Neuronal stem cell (in vitro differentiated cells): ENCODE data around the gene LHFPL2.
"Not testable (repeated sequence)": the region's sequence is repeated elsewhere in the genome, so short reads cannot be mapped to it uniquely, and the experiment has no call there.

Experiments
- DNase-seq: peaks from one replicate; pipeline ENCODE4 v3.0.0-alpha.2; 2013; ENCODE audit warnings: low spot score
- H2AFZ ChIP-seq: one replicate; pipeline ENCODE4 v1.6.1; 2013; ENCODE audit warnings: mild to moderate bottlenecking, low read length, inconsistent platforms
- H2AK5ac ChIP-seq: 2 replicates; pipeline ENCODE4 v1.6.1; 2013; ENCODE audit warnings: low read depth, mild to moderate bottlenecking, inconsistent platforms, low read length, moderate library complexity, mixed read lengths
- H2BK120ac ChIP-seq: 2 replicates; pipeline ENCODE4 v1.6.1; 2013; ENCODE audit warnings: low read depth, mild to moderate bottlenecking, inconsistent platforms, low read length, moderate library complexity, mixed read lengths
- H2BK12ac ChIP-seq: one replicate; pipeline ENCODE4 v1.6.1; 2013; ENCODE audit warnings: low read length, inconsistent platforms
- H2BK15ac ChIP-seq: 2 replicates; pipeline ENCODE4 v1.6.1; 2013; ENCODE audit warnings: mild to moderate bottlenecking, low read length, inconsistent platforms, mixed read lengths
- H2BK5ac ChIP-seq: one replicate; pipeline ENCODE4 v1.6.1; 2013; ENCODE audit warnings: inconsistent platforms, mild to moderate bottlenecking, low read length, moderate library complexity
- H3K14ac ChIP-seq: one replicate; pipeline ENCODE4 v1.6.1; 2013; ENCODE audit warnings: low read length, inconsistent platforms
- H3K18ac ChIP-seq: 2 replicates; pipeline ENCODE4 v1.6.1; 2013; ENCODE audit warnings: low read length, inconsistent platforms
- H3K23ac ChIP-seq: 2 replicates; pipeline ENCODE4 v1.6.1; 2013; ENCODE audit warnings: low read depth, mild to moderate bottlenecking, mixed read lengths, low read length, inconsistent platforms; ENCODE audit not compliant: poor library complexity
- H3K27ac ChIP-seq: replicated peaks from 3 replicates; pipeline ENCODE4 v1.5.1; 2013; ENCODE audit warnings: low read length, inconsistent platforms
- H3K27me3 ChIP-seq, 3 experiments: 2 replicates each; pipeline ENCODE4 v1.6.1; 2013; ENCODE audit warnings: low read length in 3 of 3, mild to moderate bottlenecking in 2 of 3, inconsistent platforms in 1 of 3, low read depth in 1 of 3, mixed read lengths in 1 of 3, moderate library complexity in 1 of 3; ENCODE audit not compliant: control insufficient read depth in 3 of 3, insufficient read depth in 3 of 3
- H3K36me3 ChIP-seq, 2 donors: replicated peaks in 1 of 2; 2 replicates each; pipeline ENCODE4 v1.6.1; 2013; ENCODE audit warnings: low read length in 2 of 2; ENCODE audit not compliant: control insufficient read depth in 2 of 2, insufficient read depth in 2 of 2
- H3K4ac ChIP-seq: 2 replicates; pipeline ENCODE4 v1.6.1; 2013; ENCODE audit warnings: inconsistent platforms, mild to moderate bottlenecking, low read length, moderate library complexity
- H3K4me1 ChIP-seq, 2 donors: 1 replicate in 1 of 2; 2 replicates in 1 of 2; pipeline ENCODE4 v1.6.1; 2013; ENCODE audit warnings: low read length in 2 of 2, low read depth in 1 of 2; ENCODE audit not compliant: control insufficient read depth in 2 of 2, insufficient read depth in 1 of 2
- H3K4me2 ChIP-seq: one replicate; pipeline ENCODE4 v1.6.1; 2013; ENCODE audit warnings: mild to moderate bottlenecking, low read length, inconsistent platforms; ENCODE audit not compliant: insufficient read depth, poor library complexity, severe bottlenecking
- H3K4me3 ChIP-seq, 2 donors: 2 replicates each; pipeline ENCODE4 v1.5.1; 2013; ENCODE audit warnings: low read length in 2 of 2, mild to moderate bottlenecking in 2 of 2, inconsistent platforms in 1 of 2, moderate library complexity in 1 of 2
- H3K79me1 ChIP-seq: one replicate; pipeline ENCODE4 v1.6.1; 2013; ENCODE audit warnings: low read depth, mild to moderate bottlenecking, inconsistent platforms, low read length, moderate library complexity
- H3K9ac ChIP-seq: one replicate; pipeline ENCODE4 v1.6.1; 2013; ENCODE audit warnings: mild to moderate bottlenecking, low read depth, low read length, inconsistent platforms; ENCODE audit not compliant: poor library complexity
- H3K9me3 ChIP-seq, 2 donors: replicated peaks in 1 of 2; 2 replicates each; pipeline versions ENCODE3 to v1.6.1; 2013; ENCODE audit warnings: low read length in 2 of 2, mild to moderate bottlenecking in 2 of 2, inconsistent platforms in 1 of 2, low read depth in 1 of 2, mixed read lengths in 1 of 2, moderate library complexity in 1 of 2; ENCODE audit not compliant: control insufficient read depth in 2 of 2, insufficient read depth in 1 of 2
- H4K8ac ChIP-seq: one replicate; pipeline ENCODE4 v1.6.1; 2013; ENCODE audit warnings: low read depth, mild to moderate bottlenecking, inconsistent platforms, low read length, moderate library complexity
- H4K91ac ChIP-seq: one replicate; pipeline ENCODE4 v1.6.1; 2013; ENCODE audit warnings: low read length, low read depth, mild to moderate bottlenecking, inconsistent platforms; ENCODE audit not compliant: poor library complexity
- WGBS, 2 donors: extraction: QIAGEN DNeasy Blood & Tissue Kit; methylation state at CpG; one replicate each; pipeline ENCODE4 v1.1.7; 2013; ENCODE audit warnings: missing lambda C conversion rate in 2 of 2, mixed read lengths in 1 of 2; ENCODE audit not compliant: insufficient read length in 2 of 2, insufficient replicate concordance in 1 of 2; ENCODE audit errors: extremely low coverage in 2 of 2; 5-methylcytosine and 5-hydroxymethylcytosine counted together

Gene LHFPL2

DNA sequence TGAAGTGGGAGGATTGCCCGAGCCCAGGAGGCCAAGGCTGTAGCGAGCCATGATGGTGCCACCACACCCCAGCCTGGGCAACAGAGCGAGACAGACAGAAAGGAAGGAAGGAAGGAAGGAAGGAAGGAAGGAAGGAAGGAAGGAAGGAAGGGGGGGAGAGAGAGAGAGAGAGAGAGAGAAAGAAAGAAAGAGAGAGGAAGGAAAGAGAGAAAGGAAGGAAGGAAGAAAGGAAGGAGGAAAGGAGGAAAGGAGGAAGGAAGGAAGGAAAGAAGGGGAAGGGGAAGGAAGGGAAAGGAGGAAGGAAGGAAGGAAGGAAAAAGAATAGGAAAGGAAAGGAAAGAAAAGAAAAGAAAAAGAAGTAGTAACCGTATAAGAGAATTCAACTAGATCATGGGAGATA is 20.8 kb upstream of the LHFPL2 start:
- H3K4me2 ChIP-seq, result no peak overlapping the region
- no peak overlapping the region for H2BK15ac ChIP-seq
- no peaks in the 10 kb centered on the region for H3K9me3 ChIP-seq
- DNase-seq, result no peak
- no peaks in the 10 kb centered on the region for H3K4me1 ChIP-seq
- H2BK12ac ChIP-seq, result no peak overlapping the region
- no peak overlapping the region for H4K8ac ChIP-seq
- H3K23ac ChIP-seq, result no peak overlapping the region
- H2AFZ ChIP-seq, result no peak overlapping the region
- H3K14ac ChIP-seq, result no peak overlapping the region
- H3K79me1 ChIP-seq, result no peaks in the 10 kb centered on the region
- H3K27me3 ChIP-seq, result no peaks in the 10 kb centered on the region
- H3K9ac ChIP-seq, result no peak overlapping the region
- no peak overlapping the region for H2BK5ac ChIP-seq
- no peaks in the 10 kb centered on the region for H3K36me3 ChIP-seq
- H3K4ac ChIP-seq, result no peak overlapping the region
- no peak overlapping the region for H3K4me3 ChIP-seq
- H2AK5ac ChIP-seq, result no peak overlapping the region
- H4K91ac ChIP-seq, result no peak overlapping the region
- WGBS, 2 donors, result no CpG with 5 or more reads among the region's 4 CpGs
- no peak overlapping the region for H2BK120ac ChIP-seq
- H3K18ac ChIP-seq, result no peak overlapping the region
- H3K27ac ChIP-seq, result no peak overlapping the region

DNA sequence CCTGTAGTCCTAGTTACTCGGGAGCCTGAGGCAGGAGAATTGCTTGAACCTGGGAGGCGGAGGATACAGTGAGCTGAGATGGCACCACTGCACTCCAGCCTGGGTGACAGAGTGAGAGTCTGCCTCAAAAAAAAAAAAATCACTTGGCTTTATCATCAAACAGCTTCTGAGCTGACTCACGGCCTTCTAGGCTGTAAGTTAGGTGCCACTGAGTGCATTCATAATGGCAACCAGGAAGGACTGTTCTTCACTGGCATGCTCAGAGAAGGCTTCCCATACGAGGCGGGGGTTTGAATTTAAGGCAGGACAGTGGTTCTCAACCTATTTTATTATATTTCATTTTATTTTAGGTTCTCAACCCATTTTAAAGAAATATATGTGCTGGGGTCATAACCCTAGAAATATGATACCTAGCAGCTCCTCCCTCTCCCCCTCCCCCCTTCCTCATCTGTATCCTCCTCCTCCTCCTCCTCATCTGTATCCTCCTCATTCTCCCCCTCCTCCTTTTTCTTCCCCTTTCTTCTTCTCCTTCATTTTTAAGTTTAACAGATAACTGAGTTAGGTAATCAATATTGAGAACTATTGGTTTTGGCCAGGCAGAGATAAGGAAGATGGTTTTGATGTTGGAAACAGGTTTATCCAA is 19.0 kb upstream of the LHFPL2 start:
- Histone ChIP-seq H3K18ac (no peak overlapping the region), H3K27ac (no peak overlapping the region), H3K23ac (no peak overlapping the region), H3K4me1 (no peaks in the 10 kb centered on the region), H2BK120ac (no peak overlapping the region), H3K4me2 (no peak overlapping the region), H3K9ac (no peak overlapping the region), H4K91ac (no peak overlapping the region), H3K4ac (no peak overlapping the region), H3K14ac (no peak overlapping the region), H3K27me3 (no peaks in the 10 kb centered on the region), H4K8ac (no peak overlapping the region), H2AK5ac (no peak overlapping the region), H2AFZ (no peak overlapping the region), H2BK5ac (no peak overlapping the region), H3K4me3 (no peak overlapping the region), H3K79me1 (no peaks in the 10 kb centered on the region), H2BK15ac (no peak overlapping the region), H2BK12ac (no peak overlapping the region), H3K36me3 (no peaks in the 10 kb centered on the region), H3K9me3 (no peaks in the 10 kb centered on the region)
- DNase-seq, result no peak
- no CpG with 5 or more reads among the region's 5 CpGs for WGBS, 2 donors

DNA sequence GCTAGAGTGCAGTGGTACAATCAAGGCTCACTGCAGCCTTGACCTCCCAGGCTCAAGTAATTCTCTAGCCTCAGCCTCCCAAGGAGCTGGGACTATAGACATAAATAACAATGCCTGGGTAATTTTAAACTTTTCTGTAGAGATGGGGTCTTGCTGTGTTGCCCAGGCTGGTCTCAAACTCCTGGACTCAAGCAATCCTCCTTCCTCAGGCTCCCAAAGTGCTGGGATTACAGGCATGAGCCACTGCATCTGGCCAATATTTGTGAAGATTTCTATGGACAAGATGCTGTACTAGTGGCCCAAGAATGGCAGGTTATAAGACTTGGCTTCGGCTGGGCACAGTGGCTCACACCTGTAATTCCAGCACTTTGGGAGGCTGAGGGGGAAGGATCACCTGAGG is 18.4 kb upstream of the LHFPL2 start:
- H3K4ac ChIP-seq, H2AFZ ChIP-seq: not testable (repeated sequence)
- WGBS, 2 donors, result no CpG with 5 or more reads among the region's 1 CpG

DNA sequence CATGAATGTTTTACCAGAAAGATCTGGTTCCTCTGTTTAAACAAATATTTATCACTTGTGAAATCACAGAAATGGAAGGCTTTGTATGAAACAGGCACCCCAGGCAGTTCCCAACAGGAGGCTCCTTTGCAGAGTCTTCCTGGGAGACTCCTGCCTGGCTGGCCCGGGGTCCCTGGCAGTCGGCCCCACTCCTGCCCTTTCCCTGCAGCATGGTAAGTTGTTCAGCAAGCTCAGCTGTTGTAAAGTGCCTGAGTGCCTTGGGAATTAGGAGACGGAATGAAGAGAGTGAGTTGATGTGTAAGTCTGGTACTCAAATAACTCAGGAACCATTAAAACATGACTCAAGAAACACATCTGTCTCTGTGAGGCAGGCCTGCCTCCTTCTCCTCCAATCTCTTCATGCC is 17.5 kb upstream of the LHFPL2 start:
- no CpG with 5 or more reads among the region's 3 CpGs for WGBS, 2 donors
- H3K4me3 ChIP-seq, result no peak overlapping the region
- no peak overlapping the region for H2AK5ac ChIP-seq
- no peak for DNase-seq
- H2BK120ac ChIP-seq, result no peak overlapping the region
- no peaks in the 10 kb centered on the region for H3K79me1 ChIP-seq
- no peak overlapping the region for H3K27ac ChIP-seq
- no peak overlapping the region for H3K4ac ChIP-seq
- H3K9ac ChIP-seq, result no peak overlapping the region
- no peaks in the 10 kb centered on the region for H3K4me1 ChIP-seq
- no peak overlapping the region for H3K23ac ChIP-seq
- H3K18ac ChIP-seq, result no peak overlapping the region
- H2BK15ac ChIP-seq, result no peak overlapping the region
- no peak overlapping the region for H3K4me2 ChIP-seq
- no peak overlapping the region for H2BK5ac ChIP-seq
- no peaks in the 10 kb centered on the region for H3K36me3 ChIP-seq
- H3K14ac ChIP-seq, result no peak overlapping the region
- no peak overlapping the region for H2AFZ ChIP-seq
- H3K9me3 ChIP-seq, result no peaks in the 10 kb centered on the region
- H4K91ac ChIP-seq, result no peak overlapping the region
- H3K27me3 ChIP-seq, result no peaks in the 10 kb centered on the region
- no peak overlapping the region for H2BK12ac ChIP-seq
- H4K8ac ChIP-seq, result no peak overlapping the region

More for the DNA sequence above, 18.4 kb upstream of the LHFPL2 start:
- H3K79me1 ChIP-seq, H2BK15ac ChIP-seq, H3K9ac ChIP-seq, H2BK120ac ChIP-seq, H4K91ac ChIP-seq, H3K18ac ChIP-seq, H3K9me3 ChIP-seq, H2AK5ac ChIP-seq, H3K27ac ChIP-seq, H3K27me3 ChIP-seq, H3K14ac ChIP-seq, DNase-seq, H4K8ac ChIP-seq, H2BK5ac ChIP-seq, H3K4me3 ChIP-seq, H3K4me1 ChIP-seq, H3K4me2 ChIP-seq, H2BK12ac ChIP-seq, H3K23ac ChIP-seq, H3K36me3 ChIP-seq: not testable (repeated sequence)
